IPS-11a (cell line): ENCODE measurements around the gene FAM209B.
"Not testable (repeated sequence)": the region's sequence is repeated elsewhere in the genome, so short reads cannot be mapped to it uniquely, and the experiment has no call there.

Source experiments
- H3K4me3 ChIP-seq: one replicate; pipeline ENCODE4 v1.5.1; 2013; ENCODE audit warnings: low read depth, low read length, control low read depth

The FAM209B gene

GRCh38 chr20:56532946-56533345 is at the start of gene FAM209B:
FAM209B (plus strand) TSS chr20:56533246; CDS start chr20:56533342, 96 bp downstream.
- H3K4me3 ChIP-seq, result not testable (repeated sequence)

- H3K4me3 ChIP-seq, result no peak overlapping the region
Observed at GRCh38 chr20:56483970-56484369, 49.1 kb upstream of the FAM209B start.

GRCh38 chr20:56487216-56487615 is 45.8 kb upstream of the FAM209B start:
- no peak overlapping the region for H3K4me3 ChIP-seq

GRCh38 chr20:56488566-56488965 is 44.5 kb upstream of the FAM209B start:
- no peak overlapping the region for H3K4me3 ChIP-seq

GRCh38 chr20:56501116-56501515 is 31.9 kb upstream of the FAM209B start:
- H3K4me3 ChIP-seq, result no peak overlapping the region

GRCh38 chr20:56503916-56504315 is 29.1 kb upstream of the FAM209B start:
- H3K4me3 ChIP-seq, result no peak overlapping the region

- no peak overlapping the region for H3K4me3 ChIP-seq
Observed at GRCh38 chr20:56504373-56505005, 28.6 kb upstream of the FAM209B start.

GRCh38 chr20:56506103-56506502 is 26.9 kb upstream of the FAM209B start:
- no peak overlapping the region for H3K4me3 ChIP-seq

GRCh38 chr20:56511926-56512325 is 21.1 kb upstream of the FAM209B start:
- no peak overlapping the region for H3K4me3 ChIP-seq

GRCh38 chr20:56513161-56514150 is 19.6 kb upstream of the FAM209B start:
- no peak overlapping the region for H3K4me3 ChIP-seq

- H3K4me3 ChIP-seq, result no peak overlapping the region
Observed at GRCh38 chr20:56516631-56517030, 16.4 kb upstream of the FAM209B start.

- H3K4me3 ChIP-seq, result no peak overlapping the region
Observed at GRCh38 chr20:56517211-56517610, 15.8 kb upstream of the FAM209B start.

- H3K4me3 ChIP-seq, result no peak overlapping the region
Observed at GRCh38 chr20:56517641-56518040, 15.4 kb upstream of the FAM209B start.

GRCh38 chr20:56518126-56518525 is 14.9 kb upstream of the FAM209B start:
- H3K4me3 ChIP-seq, result no peak overlapping the region

GRCh38 chr20:56518721-56519398 is 14.2 kb upstream of the FAM209B start:
- no peak overlapping the region for H3K4me3 ChIP-seq

GRCh38 chr20:56519551-56519950 is 13.5 kb upstream of the FAM209B start:
- no peak overlapping the region for H3K4me3 ChIP-seq

- H3K4me3 ChIP-seq, result no peak overlapping the region
Observed at GRCh38 chr20:56520180-56520579, 12.9 kb upstream of the FAM209B start.

- not testable (repeated sequence) for H3K4me3 ChIP-seq
Observed at GRCh38 chr20:56520746-56521354, 12.2 kb upstream of the FAM209B start.

- no peak overlapping the region for H3K4me3 ChIP-seq
Observed at GRCh38 chr20:56522311-56522710, 10.7 kb upstream of the FAM209B start.

GRCh38 chr20:56524444-56524843 is 8.6 kb upstream of the FAM209B start, which contains the start of gene FAM209A:
FAM209A (plus strand) TSS chr20:56524744; CDS start chr20:56524809, 65 bp downstream.
- H3K4me3 ChIP-seq, result not testable (repeated sequence)

GRCh38 chr20:56527521-56527920 is 5.5 kb upstream of the FAM209B start:
- no peak overlapping the region for H3K4me3 ChIP-seq
